ENCODE results near the gene CA10.

DNA sequence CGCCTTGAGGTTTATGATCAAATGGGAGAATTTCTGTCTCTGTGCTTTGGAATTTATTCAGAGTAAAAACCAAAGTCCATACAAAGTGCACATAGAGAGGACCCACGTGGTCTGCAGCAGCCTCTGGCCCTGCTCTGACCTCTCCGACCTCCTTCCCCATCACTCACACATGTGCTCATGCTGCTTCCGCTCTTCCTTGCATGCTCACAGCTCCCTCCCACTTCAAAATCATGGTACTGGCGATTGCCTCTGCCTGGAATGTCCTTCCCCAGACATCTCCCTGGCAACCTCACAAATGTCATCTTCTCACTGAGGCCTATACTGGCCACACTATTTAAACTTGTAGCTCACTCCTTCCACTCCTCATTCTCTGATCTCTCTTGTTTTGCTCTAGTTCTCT lies 418.0 kb downstream of the CA10 start:
- TF ChIP-seq, protein P1, sequence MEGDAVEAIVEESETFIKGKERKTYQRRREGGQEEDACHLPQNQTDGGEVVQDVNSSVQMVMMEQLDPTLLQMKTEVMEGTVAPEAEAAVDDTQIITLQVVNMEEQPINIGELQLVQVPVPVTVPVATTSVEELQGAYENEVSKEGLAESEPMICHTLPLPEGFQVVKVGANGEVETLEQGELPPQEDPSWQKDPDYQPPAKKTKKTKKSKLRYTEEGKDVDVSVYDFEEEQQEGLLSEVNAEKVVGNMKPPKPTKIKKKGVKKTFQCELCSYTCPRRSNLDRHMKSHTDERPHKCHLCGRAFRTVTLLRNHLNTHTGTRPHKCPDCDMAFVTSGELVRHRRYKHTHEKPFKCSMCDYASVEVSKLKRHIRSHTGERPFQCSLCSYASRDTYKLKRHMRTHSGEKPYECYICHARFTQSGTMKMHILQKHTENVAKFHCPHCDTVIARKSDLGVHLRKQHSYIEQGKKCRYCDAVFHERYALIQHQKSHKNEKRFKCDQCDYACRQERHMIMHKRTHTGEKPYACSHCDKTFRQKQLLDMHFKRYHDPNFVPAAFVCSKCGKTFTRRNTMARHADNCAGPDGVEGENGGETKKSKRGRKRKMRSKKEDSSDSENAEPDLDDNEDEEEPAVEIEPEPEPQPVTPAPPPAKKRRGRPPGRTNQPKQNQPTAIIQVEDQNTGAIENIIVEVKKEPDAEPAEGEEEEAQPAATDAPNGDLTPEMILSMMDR (conservative IDR thresholded peaks at IDR 0.05): no peak
- no peak for TF ChIP-seq EZH2 (IDR thresholded peaks at IDR 0.05; ENCODE audit: low read depth)

All from PC-9 (cell line).